ENCODE data around the gene FBXO15.

The FBXO15 gene

DNA sequence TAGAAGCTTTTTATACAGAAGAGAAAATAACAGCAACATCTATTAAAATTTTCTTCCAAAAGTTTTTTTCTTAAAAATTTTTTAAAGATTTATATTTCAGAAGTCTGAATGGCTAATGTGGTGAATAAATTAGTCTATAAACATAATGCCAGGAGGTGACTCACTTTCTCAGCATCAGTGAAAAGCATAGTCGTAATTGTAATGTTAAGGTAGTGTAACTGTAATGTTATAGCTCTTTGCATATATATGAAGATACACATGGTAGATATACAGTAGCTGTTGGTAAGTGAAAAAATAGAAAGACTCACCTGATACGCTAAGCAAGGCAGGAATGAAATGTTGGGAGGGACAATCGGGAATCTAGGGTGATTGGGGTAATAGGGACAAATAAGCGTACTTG, 6.2 kb upstream of the FBXO15 start:
- no peak for DNase-seq (ENCODE audit: low read depth in 2 of 3, low spot score in 1 of 3)

DNA sequence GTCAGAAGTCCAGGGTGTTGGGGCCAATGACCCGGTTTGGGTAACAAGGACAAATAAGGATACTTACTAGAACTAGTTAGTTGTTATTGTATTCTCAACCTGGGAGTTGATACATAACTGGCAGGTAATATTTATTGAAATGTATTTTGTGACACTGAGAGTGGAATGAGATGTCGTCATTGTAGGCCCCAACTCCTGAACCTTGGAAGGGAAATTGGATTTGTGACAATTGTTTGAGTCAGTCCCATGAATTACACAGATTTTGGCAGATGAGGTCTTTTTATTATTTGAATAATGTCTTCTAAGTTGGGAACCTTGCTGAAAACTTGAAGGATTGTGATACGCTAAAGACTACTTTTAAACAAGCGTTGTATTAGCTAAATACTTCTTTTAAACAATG, 5.7 kb upstream of the FBXO15 start:
- no peak for DNase-seq (ENCODE audit: low read depth in 2 of 3, low spot score in 1 of 3)

DNA sequence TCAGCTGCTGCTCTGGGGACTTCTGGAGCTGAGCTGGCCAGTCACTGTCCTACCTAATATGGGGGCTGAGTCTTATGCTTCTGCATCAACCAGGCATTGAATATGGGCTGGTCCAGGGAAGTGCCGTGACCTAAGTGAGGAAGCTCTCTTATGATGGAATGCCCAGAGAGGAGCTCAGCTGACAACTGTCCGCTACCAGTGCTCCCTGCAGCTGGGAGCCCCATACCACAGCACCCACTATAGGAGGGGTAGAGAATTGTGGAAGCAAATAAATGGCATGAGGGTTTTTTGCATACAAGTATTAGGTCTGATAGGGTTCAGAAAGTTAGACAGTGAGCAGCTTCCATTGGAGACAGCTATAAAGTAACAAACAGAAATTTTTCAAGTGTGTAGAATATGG, 5.2 kb upstream of the FBXO15 start:
- DNase-seq (ENCODE audit: low read depth in 2 of 3, low spot score in 1 of 3): no peak

DNA sequence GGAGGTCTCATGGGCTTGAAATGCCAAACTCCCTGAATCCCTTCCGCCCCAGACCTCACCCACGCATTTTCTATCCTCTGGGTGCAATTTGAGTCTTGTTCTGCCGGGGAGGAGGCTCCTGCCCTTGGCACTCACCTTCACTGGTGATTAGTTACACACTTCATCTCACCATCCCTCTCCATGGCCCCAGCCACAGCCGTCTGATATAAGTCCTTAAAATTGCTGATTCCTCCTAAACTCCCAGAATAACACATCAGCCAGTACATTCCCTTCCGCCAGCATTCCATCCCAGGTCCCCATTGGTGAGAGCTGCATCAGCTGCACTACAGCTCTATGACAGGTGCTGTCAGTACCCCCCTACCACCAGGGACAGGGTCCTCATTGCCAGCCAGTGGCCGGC, 4.6 kb upstream of the FBXO15 start:
- no peak for DNase-seq (ENCODE audit: low read depth in 2 of 3, low spot score in 1 of 3)

DNA sequence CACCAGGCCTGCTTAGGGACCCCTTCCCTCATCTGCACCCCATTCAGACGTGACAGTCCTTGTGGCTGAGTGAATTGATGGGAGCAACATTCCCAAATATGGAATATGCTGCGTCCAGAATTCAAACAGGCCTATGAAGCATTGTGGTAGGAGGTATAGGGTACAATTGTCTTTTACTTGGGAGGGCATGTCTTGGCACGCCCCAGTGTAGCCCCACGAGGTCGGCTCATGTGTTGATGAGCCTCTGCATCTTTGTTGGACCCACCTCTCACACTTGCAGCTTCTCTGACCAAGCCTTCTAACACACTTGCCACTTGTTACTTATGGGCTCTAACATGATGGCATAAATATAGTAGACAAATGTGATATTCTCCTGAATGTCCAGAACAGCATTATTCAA, 2.2 kb upstream of the FBXO15 start:
- DNase-seq (ENCODE audit: low read depth in 2 of 3, low spot score in 1 of 3): no peak

DNA sequence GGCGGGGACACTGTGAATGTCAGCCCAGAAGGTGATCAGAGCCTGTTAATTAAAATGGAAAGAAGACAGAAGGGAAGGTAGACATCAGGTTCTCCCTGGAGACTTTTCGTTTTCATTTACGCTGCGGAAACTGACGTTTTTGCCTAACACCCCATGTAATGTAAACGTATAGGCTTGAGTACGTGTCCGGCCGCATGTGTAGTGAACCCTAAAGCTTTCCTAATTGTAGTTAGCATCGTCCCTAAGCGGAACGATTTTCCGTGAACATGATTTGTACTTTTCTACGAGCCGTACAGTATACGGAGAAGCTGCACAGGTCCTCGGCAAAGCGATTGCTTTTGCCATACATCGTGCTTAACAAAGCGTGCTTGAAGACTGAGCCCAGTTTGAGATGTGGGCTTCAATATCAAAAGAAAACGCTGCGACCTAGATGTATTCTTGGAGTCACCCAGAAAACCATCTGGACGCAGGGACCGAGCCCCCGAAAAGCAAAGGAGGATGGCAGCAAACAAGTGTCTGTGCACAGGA, 973 bp upstream of the FBXO15 start:
- no peak for DNase-seq (ENCODE audit: low read depth in 2 of 3, low spot score in 1 of 3)

DNA sequence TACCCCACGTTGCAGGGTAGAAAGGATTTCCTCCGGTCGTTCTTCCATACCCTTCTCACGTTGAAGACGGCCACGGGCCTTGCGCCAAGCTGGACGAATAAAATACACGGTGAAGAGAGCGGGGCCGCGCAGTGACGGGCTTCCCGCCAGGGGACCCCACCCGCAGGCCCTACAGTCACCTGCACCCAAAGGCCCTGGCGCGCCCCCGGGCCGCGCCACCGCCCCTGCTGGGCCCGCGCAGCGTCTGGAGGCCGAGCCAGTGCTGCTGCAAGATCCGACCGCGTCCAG, 199 bp downstream of the FBXO15 start:
- no peak for DNase-seq (ENCODE audit: low read depth in 2 of 3, low spot score in 1 of 3)

DNA sequence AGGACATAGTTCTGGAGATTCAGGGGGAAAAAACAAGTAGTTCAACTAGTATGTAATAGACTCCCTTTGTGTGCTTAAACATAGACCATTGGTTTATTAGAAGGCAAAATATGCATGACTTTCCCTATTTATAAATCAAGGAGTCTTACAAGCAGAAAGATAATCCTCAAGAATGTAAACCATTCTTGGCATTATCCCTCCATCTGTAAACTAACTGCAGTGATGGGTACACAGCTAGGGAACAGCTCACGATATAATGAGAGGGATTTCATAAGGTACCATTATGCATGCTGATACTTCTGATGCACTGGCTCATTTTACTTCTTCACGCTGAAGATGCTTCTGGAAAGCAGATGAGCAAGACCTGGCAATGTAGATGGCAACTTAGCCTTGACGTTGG, 878 bp downstream of the FBXO15 start:
- DNase-seq (ENCODE audit: low read depth in 2 of 3, low spot score in 1 of 3): no peak

DNA sequence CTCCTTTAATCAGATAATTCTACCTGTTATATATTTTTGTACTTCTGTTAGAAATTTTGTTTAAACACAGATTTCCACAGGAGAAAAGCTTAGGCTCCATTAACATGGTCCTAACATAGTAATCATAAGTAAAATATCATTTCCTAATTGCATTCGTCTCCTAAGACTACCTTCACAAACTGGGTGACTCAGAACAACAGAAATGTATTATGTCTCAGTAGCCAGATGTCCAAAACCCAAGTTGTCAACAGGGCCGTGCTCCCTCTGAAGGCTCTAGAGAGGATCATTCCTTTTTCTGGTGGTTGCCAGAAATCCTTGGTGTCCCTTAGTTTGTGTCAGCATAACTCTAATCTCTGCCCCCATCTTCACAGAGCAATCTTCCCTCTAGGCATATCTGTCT, 5.4 kb downstream of the FBXO15 start:
- DNase-seq (ENCODE audit: low read depth in 2 of 3, low spot score in 1 of 3): no peak

DNA sequence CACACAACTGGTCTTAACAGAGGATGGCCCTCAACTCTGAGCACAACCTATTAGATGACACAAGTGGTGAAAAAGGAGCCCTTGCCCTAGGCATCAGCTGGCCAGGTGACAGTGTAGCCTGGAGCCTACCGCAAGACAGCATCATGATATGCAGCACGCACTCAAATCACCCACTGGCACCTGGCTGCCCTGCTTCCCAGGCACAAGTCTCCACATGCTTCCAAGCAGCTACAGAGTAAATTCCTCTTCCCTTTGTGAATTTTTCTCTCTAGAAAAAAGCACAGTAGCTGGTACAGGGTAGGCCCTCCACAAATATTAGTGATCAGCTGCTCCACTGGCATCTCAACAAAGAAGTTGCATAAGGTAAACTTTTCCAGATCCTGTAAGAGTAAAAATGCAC, 6.0 kb downstream of the FBXO15 start:
- no peak for DNase-seq (ENCODE audit: low read depth in 2 of 3, low spot score in 1 of 3)

DNA sequence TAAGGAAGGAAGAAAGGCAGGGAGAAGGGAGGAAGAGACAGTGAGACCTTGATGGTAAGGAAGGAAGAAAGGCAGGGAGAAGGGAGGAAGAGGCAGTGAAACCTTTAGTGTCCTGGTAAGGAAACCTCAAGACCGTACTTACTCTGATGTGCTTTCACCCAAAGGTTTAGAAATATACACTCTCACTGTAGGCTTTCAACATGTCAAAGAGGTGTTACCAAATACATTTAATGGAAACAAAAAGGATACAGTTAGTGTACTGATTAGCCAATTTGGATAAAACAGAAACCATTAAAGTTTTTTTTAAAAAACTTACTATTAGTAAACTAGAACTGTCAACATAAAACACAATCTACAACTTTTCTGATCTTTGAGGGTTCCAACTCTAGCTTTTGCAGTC, 7.1 kb downstream of the FBXO15 start:
- DNase-seq (ENCODE audit: low read depth in 2 of 3, low spot score in 1 of 3): no peak

DNA sequence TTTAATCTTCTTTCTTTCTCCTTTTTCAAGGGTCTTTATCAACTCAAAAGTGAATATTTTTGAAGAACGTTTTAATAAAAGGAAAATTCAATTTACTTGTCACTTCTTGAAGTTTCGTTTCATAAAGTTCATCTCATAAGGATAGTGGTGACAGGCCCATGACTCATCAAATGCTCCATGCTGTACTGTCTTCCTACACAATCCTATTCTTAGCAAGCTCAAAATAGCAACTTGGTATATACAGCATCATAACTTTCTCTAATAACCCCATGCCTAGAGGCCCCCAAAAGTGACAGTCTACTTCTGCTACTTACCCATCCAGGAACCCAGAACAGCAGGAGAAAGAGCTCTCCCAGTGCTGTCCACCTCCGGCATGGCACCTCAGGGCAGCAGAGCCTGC, 7.7 kb downstream of the FBXO15 start:
- peak; percentile 15 to 41 (median 22) for DNase-seq (ENCODE audit: low read depth in 2 of 3, low spot score in 1 of 3)

DNA sequence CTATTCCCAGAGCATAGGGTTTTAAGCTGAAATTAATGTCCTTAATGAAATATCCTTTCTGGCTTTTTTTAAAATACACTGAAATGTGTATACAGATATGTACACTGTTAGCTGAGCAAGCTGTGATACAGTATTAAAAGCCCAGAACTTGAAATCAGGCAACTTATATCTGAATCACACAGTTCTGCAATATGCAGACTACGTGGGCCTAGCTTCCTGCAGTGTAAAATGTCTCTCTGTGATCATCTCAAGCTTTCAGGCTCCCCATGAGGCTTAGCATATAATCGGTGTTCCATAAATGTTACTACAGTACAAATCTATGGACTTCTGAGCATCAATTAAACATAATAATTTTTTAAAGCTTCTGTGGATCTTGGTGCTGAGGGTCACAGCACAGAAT, 8.2 kb downstream of the FBXO15 start:
- no peak for DNase-seq (ENCODE audit: low read depth in 2 of 3, low spot score in 1 of 3)

DNA sequence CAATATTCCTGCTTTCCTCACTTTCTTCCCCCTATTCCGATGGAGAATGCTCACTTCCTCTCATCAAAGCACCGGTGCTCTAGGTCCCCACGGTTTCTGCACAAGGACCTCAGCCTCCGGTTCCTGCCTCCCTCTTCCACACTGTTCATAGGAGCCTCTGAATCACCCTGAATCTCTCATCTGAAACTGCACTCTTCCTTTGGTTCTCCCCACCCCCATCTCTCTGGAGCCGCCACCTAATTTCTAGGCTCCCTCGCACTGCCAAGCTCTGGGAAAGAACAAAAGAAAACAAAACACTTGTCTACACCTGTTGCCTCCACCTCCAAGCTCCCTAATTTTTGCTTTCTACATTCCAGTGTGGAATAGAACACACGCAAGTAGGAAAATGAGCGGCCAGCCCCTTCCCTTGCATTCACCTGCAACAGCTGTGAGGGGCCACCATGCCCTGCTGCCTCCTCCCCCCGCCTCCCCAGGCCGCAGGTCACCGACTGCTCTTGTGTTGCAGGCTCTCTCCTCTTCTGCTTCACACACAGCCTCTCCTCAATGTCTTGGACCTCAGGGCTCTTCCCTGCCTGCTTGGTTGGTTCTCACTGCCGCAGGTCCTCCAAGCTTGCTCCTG, 9.6 kb downstream of the FBXO15 start:
- DNase-seq (ENCODE audit: low read depth in 2 of 3, low spot score in 1 of 3): no peak

DNA sequence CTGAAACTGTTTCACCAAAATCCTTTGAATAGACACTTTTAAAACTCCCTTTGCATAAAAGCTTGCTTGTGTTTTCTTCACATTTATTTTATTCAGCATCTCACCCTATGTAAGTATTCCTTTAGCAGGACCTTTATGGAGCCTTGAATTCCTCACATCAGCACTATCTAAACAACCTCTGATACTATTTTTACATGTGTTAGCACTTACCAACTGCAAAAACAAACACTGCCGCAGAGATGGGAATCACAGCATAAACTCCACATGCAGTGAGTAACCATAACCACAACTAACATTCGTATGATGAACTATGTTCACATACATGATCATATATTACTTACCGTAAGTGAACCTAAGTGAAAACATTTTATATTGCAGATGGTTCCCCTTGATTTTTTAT, 15.4 kb downstream of the FBXO15 start:
- DNase-seq (ENCODE audit: low read depth in 2 of 3, low spot score in 1 of 3): no peak

DNA sequence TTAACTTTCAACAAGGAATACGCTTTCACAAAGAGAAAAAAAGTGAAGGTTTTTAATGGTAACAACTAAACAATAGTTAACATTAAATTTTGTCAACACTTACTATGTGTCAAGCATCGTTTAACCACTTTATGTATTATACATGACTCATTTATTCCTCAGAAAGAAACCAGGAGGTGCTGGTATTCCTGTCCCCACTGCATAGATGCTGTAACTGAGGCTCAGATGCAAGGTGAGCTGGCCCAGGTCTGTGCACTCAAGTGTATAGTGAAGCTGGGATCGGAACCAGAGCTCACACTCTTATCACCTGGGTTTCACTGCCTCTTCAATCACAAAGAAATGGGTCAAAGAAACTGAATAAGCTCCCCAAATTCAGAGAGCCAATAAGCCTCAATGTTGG, 16.5 kb downstream of the FBXO15 start:
- no peak for DNase-seq (ENCODE audit: low read depth in 2 of 3, low spot score in 1 of 3)

DNA sequence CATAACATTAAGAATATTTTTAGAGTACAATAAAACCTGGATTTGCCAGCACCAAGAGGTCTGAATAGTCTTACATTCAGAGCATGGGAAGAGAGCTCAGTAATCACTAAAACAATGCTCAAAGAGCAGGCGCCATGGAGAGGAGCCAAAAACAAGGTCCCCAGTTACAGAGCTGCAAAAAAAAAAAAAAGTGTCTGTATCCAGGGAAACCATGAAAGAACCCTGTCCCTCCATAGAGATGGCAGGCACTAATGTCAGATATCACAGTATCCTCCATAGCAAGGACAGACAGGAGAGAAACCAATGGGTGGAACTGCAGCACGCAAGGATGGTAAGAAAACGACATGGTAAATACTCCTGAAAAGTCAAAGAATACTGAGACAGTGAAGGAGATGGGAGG, 19.5 kb downstream of the FBXO15 start:
- no peak for DNase-seq (ENCODE audit: low read depth in 2 of 3, low spot score in 1 of 3)

DNA sequence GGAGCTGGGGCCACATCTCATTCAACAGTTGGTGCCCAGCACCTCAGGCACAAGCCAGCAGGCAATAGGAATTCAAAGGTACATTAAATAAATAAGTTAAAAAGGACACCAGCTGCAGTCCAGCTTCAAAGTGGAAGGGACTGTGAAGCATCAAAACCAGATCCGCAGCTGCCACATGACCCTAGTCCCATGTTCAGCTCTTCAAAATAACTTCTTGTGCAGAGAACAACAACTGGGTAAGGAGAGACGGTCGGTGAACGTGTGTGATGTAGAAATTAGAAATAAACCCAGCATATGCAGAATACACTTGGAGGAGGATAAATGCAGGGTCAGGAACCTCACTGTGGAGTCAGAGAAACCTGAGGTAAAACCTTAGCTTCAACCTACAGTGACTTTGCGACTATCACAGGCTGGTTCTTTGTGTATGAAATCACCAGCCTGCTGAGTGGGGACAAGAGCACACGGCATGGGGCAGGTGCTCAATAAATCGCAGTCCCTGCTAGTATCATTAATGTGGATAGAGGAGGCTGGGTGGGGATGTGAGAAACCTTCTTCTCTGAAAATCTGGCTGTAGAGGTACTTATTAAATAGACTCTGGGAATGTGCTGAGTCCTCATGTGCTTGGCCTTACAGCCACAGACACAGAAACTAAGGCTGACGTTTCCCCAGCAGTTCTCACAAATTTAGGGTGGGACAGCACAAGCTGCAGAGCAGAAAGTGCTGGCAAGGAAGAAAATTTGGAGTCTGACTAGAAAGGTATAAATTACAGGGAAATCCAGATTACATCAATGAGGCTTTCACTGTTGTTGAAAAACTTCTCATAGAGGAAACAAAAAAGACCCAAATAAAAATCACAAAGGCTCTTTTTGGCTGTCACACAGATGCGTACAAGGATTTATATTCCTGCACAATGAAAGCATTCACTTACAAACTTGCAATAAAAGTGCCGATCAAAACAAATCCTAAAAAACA, 20.7 kb downstream of the FBXO15 start:
- DNase-seq (ENCODE audit: low read depth in 2 of 3, low spot score in 1 of 3): no peak

DNA sequence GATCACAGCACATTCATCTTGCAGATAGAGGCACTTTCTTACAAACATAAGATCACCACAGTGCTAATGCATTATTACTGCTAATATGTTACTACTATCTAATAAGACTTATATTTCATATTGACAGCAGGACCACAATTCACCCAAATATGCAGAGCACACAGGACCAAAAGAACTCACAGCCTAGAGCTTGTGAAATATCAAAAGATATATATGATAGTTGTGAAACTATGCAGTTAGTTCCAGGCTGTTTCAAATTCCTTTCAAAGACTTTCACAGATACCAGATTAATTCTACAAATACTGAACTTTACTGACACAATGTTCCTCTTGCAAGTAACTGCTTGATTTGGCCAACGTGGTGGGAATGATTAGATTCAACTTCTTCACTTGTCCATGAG, 23.0 kb downstream of the FBXO15 start:
- no peak for DNase-seq (ENCODE audit: low read depth in 2 of 3, low spot score in 1 of 3)

DNA sequence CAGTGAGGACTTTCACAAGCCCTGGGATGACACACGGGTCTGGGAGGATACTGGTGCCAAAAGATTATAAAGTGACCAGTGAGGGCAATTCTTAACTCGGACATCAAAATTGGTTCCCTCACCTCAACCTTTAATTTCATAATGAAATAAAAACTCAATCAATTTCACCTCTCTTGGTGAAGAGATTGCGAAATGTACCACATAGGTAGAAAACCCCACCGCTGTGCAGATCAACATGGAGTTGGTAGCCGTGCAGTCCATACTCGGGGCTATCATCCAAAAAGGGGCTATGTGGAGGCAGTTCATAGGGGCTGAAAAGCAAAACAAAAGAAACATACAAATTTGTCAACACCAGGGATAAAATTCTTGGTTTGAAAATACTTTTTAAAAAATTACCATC, 24.4 kb downstream of the FBXO15 start:
- DNase-seq (ENCODE audit: low read depth in 2 of 3, low spot score in 1 of 3): no peak

DNA sequence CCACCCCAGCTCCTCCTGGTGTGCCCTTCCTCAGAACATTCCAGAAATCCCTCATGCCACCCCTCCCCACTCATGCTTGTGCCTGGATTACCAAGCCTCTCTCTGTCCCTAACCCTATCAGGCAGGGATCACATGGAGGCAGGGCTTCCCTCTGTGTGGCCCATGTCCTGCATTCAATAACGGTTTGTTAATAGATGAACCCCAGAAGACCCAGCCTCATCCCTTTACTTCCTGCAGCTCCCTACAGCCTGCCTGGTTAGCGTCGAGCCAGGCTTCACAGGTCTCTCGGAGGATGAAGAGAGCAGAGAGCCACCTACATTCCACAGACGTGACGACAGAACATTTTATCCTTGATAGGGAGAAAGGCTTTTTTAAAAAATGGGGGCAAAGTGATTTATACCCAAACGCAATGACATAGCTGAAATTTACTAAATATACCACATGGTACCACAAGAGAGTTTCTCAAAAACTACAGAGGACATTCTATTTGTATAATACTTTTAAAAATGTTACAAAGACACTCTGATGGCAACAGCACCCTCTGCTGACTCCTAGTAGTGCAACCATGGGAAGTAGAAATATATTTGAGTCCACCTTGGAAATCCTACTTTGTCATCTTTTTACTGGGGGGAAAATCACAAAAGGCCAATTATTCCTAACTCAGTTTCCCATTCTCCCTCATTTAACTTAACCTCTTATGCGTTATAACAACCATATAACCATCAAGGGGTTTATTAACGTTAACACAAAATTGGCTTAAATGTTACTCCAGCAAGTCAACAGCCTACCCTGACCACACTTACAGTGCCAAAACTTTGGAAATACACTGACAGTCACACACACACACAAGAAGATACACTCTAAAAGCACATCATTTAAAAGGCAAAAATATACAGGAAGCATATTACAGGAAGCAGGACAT, 30.7 kb downstream of the FBXO15 start:
- peak in 1 of 3 donors; percentile 14 for DNase-seq (ENCODE audit: low read depth in 2 of 3, low spot score in 1 of 3)

DNA sequence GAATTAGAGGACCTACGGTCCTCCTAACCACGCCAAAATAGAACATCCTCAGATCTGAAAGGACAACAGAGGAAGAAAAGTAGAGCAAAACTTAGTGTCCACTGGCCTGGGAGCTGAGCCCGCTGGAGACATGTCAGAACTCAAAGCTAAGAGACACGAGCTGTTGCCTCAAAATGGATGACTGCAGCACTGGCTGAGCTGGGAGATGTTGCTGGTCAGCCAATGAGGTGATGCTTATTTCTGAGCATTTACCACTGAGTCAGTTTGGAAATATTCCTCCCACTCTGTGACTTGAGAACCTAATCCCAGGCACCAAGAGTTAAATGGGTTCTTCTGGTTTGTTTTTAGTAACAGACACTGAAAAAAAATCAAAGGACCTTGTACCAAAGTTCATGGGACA, 32.6 kb downstream of the FBXO15 start:
- DNase-seq (ENCODE audit: low read depth in 2 of 3, low spot score in 1 of 3): no peak

Measured in stimulated activated CD4-positive, alpha-beta T cell treated with anti-CD3 and anti-CD28 coated beads, Interleukin-12 subunit alpha, Interleukin-12 subunit beta, amount 100 ng/mL, for 48 hours (primary cell).